ENCODE measurements around the gene CDH5.

- TF ChIP-seq POLR2A (IDR thresholded peaks at IDR 0.05; ENCODE audit: low read depth, low read length) (no peak), TAF1 (IDR thresholded peaks at IDR 0.05; ENCODE audit: borderline replicate concordance, low read depth, low read length) (no peak)
Observed at GRCh38 chr16:66387817-66388332, 21.4 kb downstream of the CDH5 start.
